OCI-LY7 (cell line): ENCODE data around the gene CCDC187. TPM values are rescaled to one million over a fixed set of nuclear protein-coding genes. Genes with fewer than 3 reads are reported as not detected.

Experiments
- BruUV-seq: library from RNA; stranded (reverse); fragments of 400-500 nt; replicated peaks from 2 replicates; lab custom pipeline; 2021; lab: Mats Ljungman, UMichigan
- CTCF ChIA-PET: fragments of 300-600 bp; sonication (Branson Sonifier 250); formaldehyde crosslinking; loops from one replicate; lab custom pipeline; 2022; ENCODE audit warnings: antibody characterized with exemption; ENCODE audit not compliant: unreplicated experiment; lab: Charles Lee
- POLR2A ChIA-PET: fragments of 300-600 bp; sonication (Branson Sonifier 250); formaldehyde crosslinking; loops from one replicate; lab custom pipeline; 2022; ENCODE audit warnings: antibody characterized with exemption; lab: Charles Lee
- DNase-seq: peaks from one replicate; pipeline ENCODE4 v3.0.0-alpha.2; 2015; ENCODE audit warnings: low spot score
- H2AFZ ChIP-seq: fragments of 200-600 bp; sonication (generic), shearing (Covaris generic); 2 replicates; pipeline ENCODE4 v1.6.1; 2014; ENCODE audit warnings: mild to moderate bottlenecking, antibody characterized with exemption, low read length, moderate library complexity
- H3K27ac ChIP-seq: fragments of 200-600 bp; sonication (generic); 2 replicates; pipeline ENCODE4 v1.5.1; 2014; ENCODE audit warnings: mixed run types, low read depth, mild to moderate bottlenecking, moderate library complexity, low read length, inconsistent platforms; ENCODE audit not compliant: poor library complexity, severe bottlenecking
- H3K36me3 ChIP-seq: fragments of 200-600 bp; sonication (generic); 2 replicates; pipeline ENCODE4 v1.6.1; 2014; ENCODE audit warnings: mild to moderate bottlenecking, antibody characterized with exemption, low read length, moderate library complexity, mixed read lengths; ENCODE audit not compliant: insufficient read depth
- H3K4me1 ChIP-seq: fragments of 200-600 bp; sonication (generic); 2 replicates; pipeline ENCODE4 v1.5.1; 2014; ENCODE audit warnings: mild to moderate bottlenecking, low read length; ENCODE audit not compliant: insufficient read depth, poor library complexity, severe bottlenecking
- H3K4me2 ChIP-seq: fragments of 200-600 bp; sonication (generic); 2 replicates; pipeline ENCODE4 v1.6.1; 2014; ENCODE audit warnings: mild to moderate bottlenecking, low read length
- H3K4me3 ChIP-seq: fragments of 200-600 bp; sonication (generic); 2 replicates; pipeline ENCODE4 v1.5.1; 2014; ENCODE audit warnings: mild to moderate bottlenecking, low read depth, low read length; ENCODE audit not compliant: poor library complexity, severe bottlenecking
- H3K79me2 ChIP-seq: fragments of 200-600 bp; sonication (generic); 2 replicates; pipeline ENCODE4 v1.6.1; 2016; ENCODE audit warnings: low read depth, mild to moderate bottlenecking, low read length, moderate library complexity, mixed read lengths; ENCODE audit not compliant: insufficient read depth
- H3K9me2 ChIP-seq: fragments of 200-600 bp; sonication (generic); 2 replicates; pipeline ENCODE4 v1.6.1; 2016; ENCODE audit warnings: mild to moderate bottlenecking, low read length, mixed read lengths; ENCODE audit not compliant: insufficient read depth
- H3K9me3 ChIP-seq: fragments of 200-600 bp; sonication (generic); 2 replicates; pipeline ENCODE4 v1.6.1; 2014; ENCODE audit warnings: mild to moderate bottlenecking, mixed run types, low read length, mixed read lengths
- H4K20me1 ChIP-seq: fragments of 200-600 bp; sonication (generic); 2 replicates; pipeline ENCODE4 v1.6.1; 2014; ENCODE audit warnings: mild to moderate bottlenecking, antibody characterized with exemption, low read length, moderate library complexity, mixed read lengths; ENCODE audit not compliant: insufficient read depth
- EZH2phosphoT487 ChIP-seq: fragments of 200-600 bp; sonication (generic); IDR thresholded peaks from 2 replicates; pipeline ENCODE4 v1.6.1; 2018; ENCODE audit warnings: low read depth, borderline replicate concordance, mild to moderate bottlenecking, mixed run types, antibody characterized with exemption, low read length, moderate library complexity, mixed read lengths
- intact Hi-C: fragments of 100-400 bp; cut with micrococcal nuclease; formaldehyde crosslinking; loops from one replicate; pipeline ENCODE4 v1.10.0; 2022; ENCODE audit not compliant: unreplicated experiment
- total RNA-seq, 2 experiments: library from RNA; depleted of rRNA in 1 of 2; stranded (reverse); fragments of >200 nt in 1 of 2; shearing (Covaris generic) in 1 of 2; gene quantifications; 2 replicates each; pipeline ENCODE4 v1.2.3, GENCODE V29; 2014 to 2022
- TF ChIP-seq, protein P1 (sequence below): fragments of 200-600 bp; sonication (generic); conservative IDR thresholded peaks from 2 replicates; pipeline ENCODE4 v1.5.1; 2014; ENCODE audit warnings: mild to moderate bottlenecking, antibody characterized with exemption, low read length, moderate library complexity, mixed read lengths

The CCDC187 gene
- total RNA-seq, 2 experiments from 2014 or later: not detected

GRCh38 chr9:136216541-136217244 lies 87.2 kb downstream of the CCDC187 start:
- POLR2A ChIA-PET: no interaction called here

GRCh38 chr9:136213733-136214132 lies 90.2 kb downstream of the CCDC187 start:
- Histone ChIP-seq H3K4me2 (no peak overlapping the region), H3K27ac (no peak overlapping the region), H4K20me1 (no peaks in the 10 kb centered on the region), H3K4me1 (peaks cover 19% of the 10 kb centered on the region), H3K36me3 (peaks cover 94% of the 10 kb centered on the region), H3K9me2 (no peaks in the 10 kb centered on the region), H3K79me2 (no peaks in the 10 kb centered on the region), H2AFZ (no peak overlapping the region), H3K4me3 (no peak overlapping the region), H3K9me3 (no peaks in the 10 kb centered on the region)
- intact Hi-C loops: no loop called here
- CTCF ChIA-PET: no interaction called here
- DNase-seq: no peak
- POLR2A ChIA-PET: no interaction called here
- no TSS peak for BruUV-seq
- TF ChIP-seq, protein P1, sequence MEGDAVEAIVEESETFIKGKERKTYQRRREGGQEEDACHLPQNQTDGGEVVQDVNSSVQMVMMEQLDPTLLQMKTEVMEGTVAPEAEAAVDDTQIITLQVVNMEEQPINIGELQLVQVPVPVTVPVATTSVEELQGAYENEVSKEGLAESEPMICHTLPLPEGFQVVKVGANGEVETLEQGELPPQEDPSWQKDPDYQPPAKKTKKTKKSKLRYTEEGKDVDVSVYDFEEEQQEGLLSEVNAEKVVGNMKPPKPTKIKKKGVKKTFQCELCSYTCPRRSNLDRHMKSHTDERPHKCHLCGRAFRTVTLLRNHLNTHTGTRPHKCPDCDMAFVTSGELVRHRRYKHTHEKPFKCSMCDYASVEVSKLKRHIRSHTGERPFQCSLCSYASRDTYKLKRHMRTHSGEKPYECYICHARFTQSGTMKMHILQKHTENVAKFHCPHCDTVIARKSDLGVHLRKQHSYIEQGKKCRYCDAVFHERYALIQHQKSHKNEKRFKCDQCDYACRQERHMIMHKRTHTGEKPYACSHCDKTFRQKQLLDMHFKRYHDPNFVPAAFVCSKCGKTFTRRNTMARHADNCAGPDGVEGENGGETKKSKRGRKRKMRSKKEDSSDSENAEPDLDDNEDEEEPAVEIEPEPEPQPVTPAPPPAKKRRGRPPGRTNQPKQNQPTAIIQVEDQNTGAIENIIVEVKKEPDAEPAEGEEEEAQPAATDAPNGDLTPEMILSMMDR: no peak
- no peak for TF ChIP-seq EZH2phosphoT487

More at GRCh38 chr9:136216541-136217244, 87.2 kb downstream of the CCDC187 start:
- peaks cover 24% of the 10 kb centered on the region for H3K4me1 ChIP-seq
- no peak overlapping the region for H2AFZ ChIP-seq
- CTCF ChIA-PET: no interaction called here
- H3K4me2 ChIP-seq: no peak overlapping the region
- no peak for DNase-seq
- no peaks in the 10 kb centered on the region for H3K9me2 ChIP-seq
- BruUV-seq: no TSS peak
- peaks cover 97% of the 10 kb centered on the region for H3K36me3 ChIP-seq
- H3K4me3 ChIP-seq: no peak overlapping the region
- no peaks in the 10 kb centered on the region for H3K9me3 ChIP-seq
- H3K27ac ChIP-seq: no peak overlapping the region
- intact Hi-C loops: no loop called here
- no peaks in the 10 kb centered on the region for H4K20me1 ChIP-seq
- no peaks in the 10 kb centered on the region for H3K79me2 ChIP-seq
- TF ChIP-seq EZH2phosphoT487: no peak
- TF ChIP-seq, protein P1: no peak

DNA sequence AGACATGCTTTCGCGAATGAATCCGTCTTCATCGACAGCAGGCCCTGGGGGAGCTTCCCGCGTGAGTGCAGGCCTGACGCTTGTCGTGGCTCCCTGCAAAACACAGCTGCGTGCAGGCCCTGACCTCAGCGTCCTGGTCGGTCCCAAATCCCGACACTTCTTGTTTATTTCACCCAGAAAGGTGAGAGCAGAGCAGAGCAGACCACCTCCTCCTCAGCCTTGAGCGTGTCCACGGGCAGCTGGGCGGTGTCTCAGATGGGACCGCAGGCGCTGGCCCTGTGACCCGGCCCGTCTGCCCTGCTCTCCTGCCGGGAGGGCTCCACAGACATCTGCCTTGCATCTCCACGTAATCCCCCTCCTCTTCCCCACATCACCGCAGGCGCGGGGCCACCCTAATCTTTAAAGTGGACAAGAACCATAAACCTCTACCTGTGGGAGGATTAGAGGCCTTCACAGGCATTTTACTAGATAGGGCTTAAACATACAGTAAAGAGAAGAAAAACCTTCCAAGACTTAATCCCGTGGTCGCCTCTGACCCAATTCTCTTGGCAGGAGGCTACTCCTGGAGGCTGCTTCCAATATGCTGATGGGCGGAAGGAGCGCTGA lies 91.4 kb downstream of the CCDC187 start:
- H2AFZ ChIP-seq: no peak overlapping the region
- no peaks in the 10 kb centered on the region for H3K79me2 ChIP-seq
- peaks cover 19% of the 10 kb centered on the region for H3K4me1 ChIP-seq
- intact Hi-C loops: no loop called here
- H3K4me2 ChIP-seq: no peak overlapping the region; the same call in 1 of the 2 replicates
- no peak for DNase-seq
- BruUV-seq: no TSS peak
- H3K27ac ChIP-seq: peak overlapping the region; percentile 13
- H3K9me2 ChIP-seq: no peaks in the 10 kb centered on the region
- H3K9me3 ChIP-seq: no peaks in the 10 kb centered on the region
- no peak overlapping the region for H3K4me3 ChIP-seq
- ChIA-PET POLR2A (interaction anchor here (0.8 kb wide), 1 partner anchor 11 kb away, joined by 3 read pairs; no protein-coding TSS in a partner anchor), CTCF (no interaction called here)
- peaks cover 92% of the 10 kb centered on the region for H3K36me3 ChIP-seq
- TF ChIP-seq, protein P1: no peak
- no peak for TF ChIP-seq EZH2phosphoT487
- no peaks in the 10 kb centered on the region for H4K20me1 ChIP-seq
